ENCODE results near the gene MYBPH.

DNA sequence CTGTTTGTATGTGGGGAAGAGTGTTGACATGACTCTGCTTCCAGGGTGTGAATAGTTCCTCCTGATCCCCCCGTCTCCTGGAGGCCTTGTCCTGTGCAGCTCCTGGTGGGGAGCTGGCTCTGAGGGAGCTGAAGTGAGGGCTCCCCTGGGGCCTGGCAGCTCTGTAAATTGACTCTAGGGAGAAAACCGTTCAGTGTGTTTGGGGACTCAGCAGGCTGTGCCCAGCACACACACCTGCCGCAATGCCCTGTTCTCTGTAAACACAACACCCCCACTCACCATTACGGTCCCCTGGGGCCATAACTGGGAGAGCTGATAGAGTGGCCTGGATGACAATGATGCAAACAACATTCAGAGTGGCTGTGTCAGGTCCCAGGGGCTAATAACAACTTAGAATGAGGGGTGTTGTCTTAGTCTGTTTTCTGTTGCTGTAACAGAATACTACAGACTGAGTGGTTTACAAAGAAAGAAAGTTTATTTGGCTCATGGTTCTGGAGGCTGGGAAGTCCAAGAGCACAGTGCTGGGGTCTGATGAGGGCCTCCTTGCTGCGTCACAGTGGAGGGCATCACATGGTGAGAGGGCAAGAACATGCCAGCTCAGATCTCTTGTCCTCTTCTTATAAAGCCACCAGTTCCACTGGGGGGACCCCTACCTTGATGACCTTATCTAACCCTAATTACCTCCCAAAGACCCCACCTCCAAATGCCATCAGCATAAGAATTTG, 32.8 kb downstream of the MYBPH start:
- TF ChIP-seq, protein P1, sequence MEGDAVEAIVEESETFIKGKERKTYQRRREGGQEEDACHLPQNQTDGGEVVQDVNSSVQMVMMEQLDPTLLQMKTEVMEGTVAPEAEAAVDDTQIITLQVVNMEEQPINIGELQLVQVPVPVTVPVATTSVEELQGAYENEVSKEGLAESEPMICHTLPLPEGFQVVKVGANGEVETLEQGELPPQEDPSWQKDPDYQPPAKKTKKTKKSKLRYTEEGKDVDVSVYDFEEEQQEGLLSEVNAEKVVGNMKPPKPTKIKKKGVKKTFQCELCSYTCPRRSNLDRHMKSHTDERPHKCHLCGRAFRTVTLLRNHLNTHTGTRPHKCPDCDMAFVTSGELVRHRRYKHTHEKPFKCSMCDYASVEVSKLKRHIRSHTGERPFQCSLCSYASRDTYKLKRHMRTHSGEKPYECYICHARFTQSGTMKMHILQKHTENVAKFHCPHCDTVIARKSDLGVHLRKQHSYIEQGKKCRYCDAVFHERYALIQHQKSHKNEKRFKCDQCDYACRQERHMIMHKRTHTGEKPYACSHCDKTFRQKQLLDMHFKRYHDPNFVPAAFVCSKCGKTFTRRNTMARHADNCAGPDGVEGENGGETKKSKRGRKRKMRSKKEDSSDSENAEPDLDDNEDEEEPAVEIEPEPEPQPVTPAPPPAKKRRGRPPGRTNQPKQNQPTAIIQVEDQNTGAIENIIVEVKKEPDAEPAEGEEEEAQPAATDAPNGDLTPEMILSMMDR (IDR thresholded peaks at IDR 0.05; ENCODE audit: borderline replicate concordance, extremely low read depth, low read length, poor library complexity, severe bottlenecking), result no peak
- no peak for TF ChIP-seq EZH2 (IDR thresholded peaks at IDR 0.05; ENCODE audit: borderline replicate concordance, low read depth, low read length, severe bottlenecking)

All from DND-41 (cell line).